SK-N-SH treated with all-trans-retinoic acid at 6 μM for 48 hours (cell line): ENCODE data around the gene ANKRD34A.

Experiments
- ARNTL ChIP-seq: fragments of 450-650 bp; formaldehyde crosslinking; IDR thresholded peaks from 2 replicates; pipeline ENCODE4 v1.5.0; 2020; ENCODE audit warnings: low read depth, mild to moderate bottlenecking, moderate library complexity, borderline replicate concordance
- CSDC2 ChIP-seq: fragments of 250-450 bp; sonication (Bioruptor Pico); IDR thresholded peaks from 2 replicates; pipeline ENCODE4 v1.5.0; 2020; ENCODE audit warnings: mild to moderate bottlenecking, moderate library complexity
- ESRRG ChIP-seq: fragments of 250-450 bp; sonication (Bioruptor Pico); IDR thresholded peaks from 2 replicates; pipeline ENCODE4 v1.6.1; 2021; ENCODE audit warnings: mild to moderate bottlenecking
- ZC3H10 ChIP-seq: fragments of 250-450 bp; sonication (Bioruptor Pico); IDR thresholded peaks from 2 replicates; pipeline ENCODE4 v1.5.1; 2021; ENCODE audit warnings: mild to moderate bottlenecking, moderate library complexity
- ZFP30 ChIP-seq: fragments of 450-650 bp; formaldehyde crosslinking; IDR thresholded peaks from 2 replicates; pipeline ENCODE4 v1.5.0; 2022; ENCODE audit warnings: mild to moderate bottlenecking, moderate library complexity
- ZNF565 ChIP-seq: fragments of 450-650 bp; formaldehyde crosslinking; conservative IDR thresholded peaks from 2 replicates; pipeline ENCODE4 v1.5.0; 2020; ENCODE audit warnings: low read depth, mild to moderate bottlenecking, moderate library complexity

DNA sequence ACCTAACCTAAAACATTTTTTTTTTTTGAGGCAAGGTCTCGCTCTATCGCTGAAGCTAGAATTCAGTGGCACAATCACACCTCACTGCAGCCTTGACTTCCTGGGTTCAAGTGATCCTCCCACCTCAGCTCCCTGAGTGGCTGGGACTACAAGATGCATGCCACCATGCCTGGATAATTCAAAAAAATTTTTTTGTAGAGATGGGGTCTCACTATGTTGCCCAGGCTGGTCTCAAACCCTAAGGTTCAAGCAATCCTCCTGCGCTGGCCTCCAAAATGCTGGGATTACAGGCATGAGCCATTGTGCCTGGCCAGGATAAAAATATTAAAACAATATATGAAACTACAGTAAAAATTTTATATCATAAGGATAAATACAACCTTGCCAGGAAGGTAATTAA lies 11.5 kb downstream of the ANKRD34A start:
- TF ChIP-seq ESRRG (CRISPR knock-in tag) (no peak), ZFP30 (CRISPR knock-in tag) (no peak), ZC3H10 (no peak), ARNTL (CRISPR knock-in tag) (no peak), CSDC2 (CRISPR knock-in tag) (no peak), ZNF565 (CRISPR knock-in tag) (no peak)
